ENCODE data around the gene ADARB2.

- TF ChIP-seq CTCF (IDR thresholded peaks at IDR 0.05) (no peak), POLR2A (IDR thresholded peaks at IDR 0.05; ENCODE audit: low read depth) (no peak), EP300 (IDR thresholded peaks at IDR 0.05) (no peak), POLR2AphosphoS5 (IDR thresholded peaks at IDR 0.05) (no peak)
Observed at GRCh38 chr10:1538531-1539061, 198.7 kb downstream of the ADARB2 start.

All from esophagus muscularis mucosa (tissue), 4 donors.